SK-N-MC (cell line): ENCODE measurements around the gene CTNNA3.

Experiments
- EZH2 ChIP-seq: fragments of 200-600 bp; sonication (generic); IDR thresholded peaks from one replicate; pipeline ENCODE4 v1.6.1; 2017; ENCODE audit warnings: antibody characterized with exemption
- FOXP2 ChIP-seq: optimal IDR thresholded peaks from 2 replicates; pipeline ENCODE3; 2011; ENCODE audit warnings: mild to moderate bottlenecking, moderate library complexity; ENCODE audit not compliant: insufficient read depth; ENCODE audit errors: extremely low read length, control extremely low read depth
- POLR2AphosphoS5 ChIP-seq: IDR thresholded peaks from 2 replicates; pipeline ENCODE4 v1.6.1; 2012; ENCODE audit warnings: mild to moderate bottlenecking, low read depth, low read length, borderline replicate concordance

DNA sequence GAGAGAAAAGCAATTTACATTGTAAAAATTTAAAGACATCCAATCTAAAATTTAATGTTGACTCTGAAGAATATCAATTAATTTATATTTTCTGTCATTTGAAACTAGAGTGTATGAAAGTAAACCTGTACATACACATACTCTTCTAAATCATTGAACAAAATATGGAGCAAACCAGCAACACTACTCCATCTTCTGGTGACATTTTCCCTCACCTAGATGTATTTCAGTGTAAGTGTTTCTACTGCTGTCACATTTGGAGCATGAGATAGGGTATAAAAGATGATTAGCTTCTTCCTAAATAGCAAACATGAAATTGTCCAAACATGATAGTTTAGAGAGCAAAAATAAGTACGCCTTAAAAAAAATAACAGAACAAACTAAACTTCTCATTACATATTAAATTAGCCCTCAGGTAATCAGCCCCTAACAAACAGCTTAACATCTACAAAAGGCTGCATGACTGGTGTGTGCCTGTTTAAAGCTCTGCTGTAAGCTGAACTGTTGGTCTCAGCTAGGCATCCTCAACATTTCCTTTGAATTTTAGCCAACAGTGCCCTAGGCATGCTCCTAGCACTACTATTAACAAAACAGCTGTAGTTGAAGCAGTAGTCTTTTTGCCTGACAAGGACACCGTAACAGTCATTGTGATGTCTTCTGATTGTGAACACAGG is 189.8 kb downstream of the CTNNA3 start:
- TF ChIP-seq POLR2AphosphoS5 = no peak
- TF ChIP-seq EZH2 = no peak
- no peak for TF ChIP-seq FOXP2
